ENCODE results near the gene SUPT4H1.

- TF ChIP-seq CTCF (IDR thresholded peaks at IDR 0.05) (no peak), EZH2 (IDR thresholded peaks at IDR 0.05; ENCODE audit: borderline replicate concordance, insufficient read depth, low read depth, low read length, poor library complexity, severe bottlenecking) (no peak)
Measured at GRCh38 chr17:58336456-58337209, 15.4 kb downstream of the SUPT4H1 start.
